Naive thymus-derived CD8-positive, alpha-beta T cell (primary cell): ENCODE data around the gene IL3. TPM values are rescaled to one million over a fixed set of nuclear protein-coding genes. Genes with fewer than 3 reads are reported as not detected.
"Not testable (repeated sequence)": the region's sequence is repeated elsewhere in the genome, so short reads cannot be mapped to it uniquely, and the experiment has no call there.

Source experiments
- ATAC-seq, 2 donors: fragments of 150-1000 bp; cut with Tn5 transposase in 1 of 2; sonication (Bioruptor Pico), chemical (Tn5 transposase) in 1 of 2; 1 replicate in 1 of 2; 2 replicates in 1 of 2; pipeline ENCODE4 v1.10.0; 2021; ENCODE audit warnings: mild to moderate bottlenecking in 2 of 2, moderate library complexity in 2 of 2
- POLR2A ChIA-PET: fragments of 350-600 bp; sonication (Branson Sonifier 250); formaldehyde crosslinking; loops from one replicate; lab custom pipeline; 2021; ENCODE audit warnings: antibody characterized with exemption; lab: Charles Lee
- DNase-seq, 10 donors: peaks; one replicate each; pipeline versions ENCODE4 v3.0.0 to v3.0.0-alpha.2; 2020 to 2022
- H3K27ac Mint-ChIP-seq, 10 donors: one replicate each; pipeline ENCODE4 v1.8.0; 2020 to 2022; ENCODE audit warnings: mild to moderate bottlenecking in 10 of 10, mixed read lengths in 10 of 10, moderate library complexity in 4 of 10, inconsistent platforms in 1 of 10
- H3K27me3 Mint-ChIP-seq, 5 donors: one replicate each; pipeline ENCODE4 v1.8.0; 2021 to 2022; ENCODE audit warnings: mixed read lengths in 5 of 5
- H3K36me3 Mint-ChIP-seq, 3 donors: one replicate each; pipeline ENCODE4 v1.8.0; 2020 to 2022; ENCODE audit warnings: mixed read lengths in 3 of 3, mild to moderate bottlenecking in 2 of 3, inconsistent platforms in 1 of 3
- H3K4me1 Mint-ChIP-seq, 4 donors: one replicate each; pipeline ENCODE4 v1.8.0; 2021 to 2022; ENCODE audit warnings: mixed read lengths in 4 of 4
- H3K4me3 Mint-ChIP-seq, 10 donors: one replicate each; pipeline ENCODE4 v1.8.0; 2020 to 2022; ENCODE audit warnings: mild to moderate bottlenecking in 10 of 10, mixed read lengths in 10 of 10, moderate library complexity in 6 of 10, inconsistent platforms in 1 of 10
- H3K9me3 Mint-ChIP-seq, 9 donors: one replicate each; pipeline ENCODE4 v1.8.0; 2020 to 2022; ENCODE audit warnings: mixed read lengths in 9 of 9, mild to moderate bottlenecking in 3 of 9, inconsistent platforms in 1 of 9, moderate library complexity in 1 of 9
- polyA plus RNA-seq, 3 donors: library from polyadenylated mRNA; unstranded; fragments of 300-500 nt; fragmentation: Illumina TruSeq; gene quantifications; one replicate each; pipeline ENCODE4 v1.2.3, GENCODE V29; 2021
- total RNA-seq, 8 experiments: library from RNA in 2 of 8; stranded (reverse) in 2 of 8; gene quantifications; one replicate each; pipeline ENCODE4 v1.2.3 and lab custom pipeline; 2021 to 2026

The IL3 gene
- total and polyA plus RNA-seq, 5 experiments from 2014 or later: not detected

DNA sequence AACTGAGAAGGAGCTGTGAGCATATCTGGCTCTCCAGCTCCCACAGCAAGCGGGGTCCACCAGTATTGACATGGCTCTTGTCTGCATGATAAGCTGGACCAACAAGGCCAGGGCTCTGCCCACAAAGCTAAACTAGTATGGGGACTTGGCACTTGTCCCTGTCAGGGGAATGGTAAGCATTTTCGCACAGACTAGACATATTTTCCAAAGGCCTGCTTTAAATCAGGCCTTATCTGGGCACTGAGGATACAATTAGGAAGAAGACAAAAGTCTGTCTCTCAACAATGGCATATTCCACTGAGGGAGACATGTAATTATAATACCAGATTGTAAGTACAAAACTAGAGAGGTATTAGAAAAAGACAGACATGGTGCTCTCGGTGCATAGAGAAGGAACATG lies 45.2 kb downstream of the IL3 start:
- Mint-ChIP-seq H3K9me3 (peaks cover 0 to 2% (median 0%) of the 10 kb centered on the region in 9 donors), H3K4me3 (no peak overlapping the region), H3K27ac (no peak overlapping the region), H3K27me3 (no peaks in the 10 kb centered on the region), H3K36me3 (peaks cover 0 to 2% (median 0%) of the 10 kb centered on the region in 3 donors), H3K4me1 (peaks cover 18 to 68% (median 43%) of the 10 kb centered on the region in 4 donors)
- DNase-seq (no peak), ATAC-seq (no peak)
- POLR2A ChIA-PET: no interaction called here

DNA sequence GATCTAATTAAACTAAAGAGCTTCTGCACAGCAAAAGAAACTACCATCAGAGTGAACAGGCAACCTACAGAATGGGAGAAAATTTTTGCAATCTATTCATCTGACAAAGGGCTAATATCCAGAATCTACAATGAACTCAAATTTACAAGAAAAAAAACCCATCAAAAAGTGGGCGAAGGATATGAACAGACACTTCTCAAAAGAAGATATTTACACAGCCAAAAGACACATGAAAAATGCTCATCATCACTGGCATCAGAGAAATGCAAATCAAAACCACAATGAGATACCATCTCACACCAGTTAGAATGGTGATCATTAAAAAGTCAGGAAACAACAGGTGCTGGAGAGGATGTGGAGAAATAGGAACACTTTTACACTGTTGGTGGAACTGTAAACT lies 48.0 kb downstream of the IL3 start:
- H3K27me3 Mint-ChIP-seq, H3K36me3 Mint-ChIP-seq, H3K9me3 Mint-ChIP-seq, H3K4me3 Mint-ChIP-seq, ATAC-seq, DNase-seq, POLR2A ChIA-PET, H3K27ac Mint-ChIP-seq: not testable (repeated sequence)
- H3K4me1 Mint-ChIP-seq: peaks cover 14 to 56% (median 27%) of the 10 kb centered on the region in 4 donors

DNA sequence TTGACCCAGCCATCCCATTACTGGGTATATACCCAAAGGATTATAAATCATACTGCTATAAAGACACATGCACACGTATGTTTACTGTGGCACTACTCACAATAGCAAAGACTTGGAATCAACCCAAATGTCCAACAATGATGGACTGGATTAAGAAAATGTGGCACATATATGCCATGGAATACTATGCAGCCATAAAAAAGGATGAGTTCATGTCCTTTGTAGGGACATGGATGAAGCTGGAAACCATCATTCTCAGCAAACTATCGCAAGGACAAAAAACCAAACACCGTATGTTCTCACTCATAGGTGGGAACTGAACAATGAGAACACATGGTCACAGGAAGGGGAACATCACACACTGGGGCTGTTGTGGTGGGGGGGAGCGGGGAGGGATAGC lies 48.5 kb downstream of the IL3 start:
- DNase-seq, H3K27me3 Mint-ChIP-seq, H3K4me3 Mint-ChIP-seq, H3K27ac Mint-ChIP-seq, POLR2A ChIA-PET, H3K36me3 Mint-ChIP-seq, ATAC-seq, H3K9me3 Mint-ChIP-seq: not testable (repeated sequence)
- peaks cover 9 to 54% (median 23%) of the 10 kb centered on the region in 4 donors for H3K4me1 Mint-ChIP-seq

DNA sequence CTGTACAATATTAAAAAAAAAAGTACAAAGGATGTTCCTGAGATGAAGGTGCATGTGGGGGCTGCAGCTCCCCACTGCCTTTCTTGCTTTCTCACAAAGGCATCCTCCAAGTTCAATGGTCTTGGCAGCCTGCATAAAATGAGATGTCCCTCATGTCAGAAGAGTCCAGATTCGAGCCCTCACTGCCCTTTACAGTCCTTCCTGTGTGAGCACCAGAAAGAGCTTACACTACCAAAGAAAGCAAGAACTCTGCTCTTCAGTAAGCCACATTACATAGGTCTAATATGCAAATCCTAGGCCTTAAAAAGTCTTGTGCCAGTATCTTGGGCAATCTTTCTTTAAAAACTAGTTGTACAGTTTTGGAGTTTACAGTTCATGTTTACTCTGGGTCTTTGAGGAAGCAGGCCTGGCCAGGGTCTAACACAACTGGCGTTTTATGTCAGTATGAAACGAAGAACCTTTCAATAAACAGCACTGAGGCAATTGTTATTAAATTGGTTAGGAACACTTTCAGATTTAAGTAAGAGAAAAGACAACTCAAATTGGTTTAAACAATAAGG lies 49.1 kb downstream of the IL3 start:
- peaks cover 8 to 54% (median 22%) of the 10 kb centered on the region in 4 donors for H3K4me1 Mint-ChIP-seq
- peaks cover 0 to 3% (median 2%) of the 10 kb centered on the region in 3 donors for H3K36me3 Mint-ChIP-seq
- ATAC-seq (no peak), DNase-seq (no peak)
- H3K27ac Mint-ChIP-seq: peak overlapping the region in 3 of 10 donors; percentile 14 to 77 (median 24)
- POLR2A ChIA-PET: no interaction called here
- peaks cover 0 to 8% (median 0%) of the 10 kb centered on the region in 9 donors for H3K9me3 Mint-ChIP-seq
- H3K27me3 Mint-ChIP-seq: no peaks in the 10 kb centered on the region
- no peak overlapping the region for H3K4me3 Mint-ChIP-seq

DNA sequence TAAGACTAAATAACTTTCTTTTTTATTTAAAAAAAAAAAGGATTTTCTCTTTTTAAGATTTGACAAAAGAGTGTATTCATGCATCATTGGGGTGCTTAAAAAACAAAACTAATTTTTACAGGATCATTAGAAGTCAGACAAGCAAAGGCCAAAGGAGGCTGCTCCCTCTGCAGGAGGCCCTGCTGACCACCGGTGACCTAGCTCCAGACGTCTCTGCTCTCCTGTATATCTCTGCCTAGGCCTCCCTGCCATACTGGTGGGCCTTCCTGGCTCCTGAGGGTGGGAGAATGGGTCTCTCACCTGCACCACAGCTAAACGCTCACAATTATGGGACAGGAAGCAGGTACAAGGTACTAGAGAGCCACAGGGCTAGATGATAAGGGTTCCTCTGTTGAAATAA lies 49.7 kb downstream of the IL3 start:
- Mint-ChIP-seq H3K4me3 (no peak overlapping the region), H3K36me3 (peaks cover 0 to 3% (median 2%) of the 10 kb centered on the region in 3 donors), H3K27ac (peak overlapping the region in 4 of 10 donors; percentile 20 to 61 (median 35)), H3K9me3 (peaks cover 0 to 8% (median 0%) of the 10 kb centered on the region in 9 donors), H3K27me3 (no peaks in the 10 kb centered on the region), H3K4me1 (peaks cover 9 to 53% (median 21%) of the 10 kb centered on the region in 4 donors)
- ATAC-seq: no peak
- POLR2A ChIA-PET: no interaction called here
- no peak for DNase-seq

DNA sequence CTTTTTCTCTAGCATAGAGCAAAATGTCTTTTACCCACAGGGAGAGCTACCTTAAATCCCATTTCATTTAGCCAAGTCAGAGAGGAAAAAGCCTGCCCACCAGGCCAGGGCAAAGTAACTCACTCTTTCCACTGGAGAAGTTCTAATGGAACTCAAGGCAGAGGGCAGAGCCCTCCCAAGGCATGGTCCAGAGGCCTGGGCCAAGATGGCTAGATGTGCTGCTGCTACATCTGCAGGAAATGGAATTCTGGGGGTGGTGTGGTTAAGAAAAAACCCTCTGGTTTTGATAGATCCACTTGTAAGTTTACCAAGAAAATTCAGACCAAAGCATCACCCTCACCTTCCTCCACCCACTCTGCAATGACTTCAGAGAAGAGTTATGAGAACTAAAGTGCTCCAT lies 50.5 kb downstream of the IL3 start:
- peaks cover 9 to 53% (median 21%) of the 10 kb centered on the region in 4 donors for H3K4me1 Mint-ChIP-seq
- peaks cover 0 to 8% (median 0%) of the 10 kb centered on the region in 9 donors for H3K9me3 Mint-ChIP-seq
- H3K36me3 Mint-ChIP-seq: peaks cover 0 to 3% (median 2%) of the 10 kb centered on the region in 3 donors
- ATAC-seq: no peak
- no peak for DNase-seq
- H3K4me3 Mint-ChIP-seq: no peak overlapping the region
- POLR2A ChIA-PET: no interaction called here
- no peaks in the 10 kb centered on the region for H3K27me3 Mint-ChIP-seq
- peak overlapping the region in 2 of 10 donors; percentile 12 to 47 for H3K27ac Mint-ChIP-seq

DNA sequence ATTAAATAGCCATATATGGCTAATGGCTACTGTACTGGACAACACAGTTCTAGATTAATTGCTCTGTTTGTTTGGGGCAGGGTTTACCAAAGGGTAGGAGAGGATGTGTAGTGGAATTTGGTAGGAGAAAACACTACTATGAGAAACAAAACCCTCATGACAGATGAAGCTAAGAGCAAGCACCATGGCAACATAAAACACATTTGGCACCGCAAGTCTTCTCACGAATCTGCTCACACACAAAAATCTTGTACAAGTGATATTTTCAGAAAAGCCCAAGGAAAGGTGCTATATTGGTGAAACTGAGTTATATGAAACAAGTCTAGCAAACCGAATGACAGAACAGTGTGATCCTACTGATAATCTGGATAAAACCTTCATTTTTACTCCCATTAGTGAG lies 51.7 kb downstream of the IL3 start:
- POLR2A ChIA-PET: no interaction called here
- peaks cover 9 to 59% (median 23%) of the 10 kb centered on the region in 4 donors for H3K4me1 Mint-ChIP-seq
- no peaks in the 10 kb centered on the region for H3K27me3 Mint-ChIP-seq
- H3K27ac Mint-ChIP-seq: peak overlapping the region in 2 of 10 donors; percentile 6 to 59
- DNase-seq (no peak), ATAC-seq (no peak)
- peaks cover 0 to 3% (median 2%) of the 10 kb centered on the region in 3 donors for H3K36me3 Mint-ChIP-seq
- no peak overlapping the region for H3K4me3 Mint-ChIP-seq
- H3K9me3 Mint-ChIP-seq: peaks cover 0 to 8% (median 0%) of the 10 kb centered on the region in 9 donors

Other genes starting within 250 kb of the IL3 start
- gene MEIKIN, start 115.0 kb upstream of the IL3 start, total RNA-seq: 1 to 10 TPM; 2.7 to 2.8 TPM
- not detected for gene MEIKIN, start 115.0 kb upstream of the IL3 start, polyA plus RNA-seq
- 10 to 100 TPM; 40.0 to 41.8 TPM for gene ACSL6, start 49.0 kb upstream of the IL3 start, total RNA-seq
- gene ACSL6, start 49.0 kb upstream of the IL3 start, polyA plus RNA-seq: 10 to 100 TPM; 11.4 to 16.5 (median 14.0) TPM
- not detected for gene CSF2, start 13.1 kb downstream of the IL3 start, total RNA-seq
- gene CSF2, start 13.1 kb downstream of the IL3 start, polyA plus RNA-seq: not detected
- not detected for gene P4HA2, start 167.2 kb downstream of the IL3 start, total RNA-seq
- 1 to 10 TPM in 1 of 3 donors, not detected in 2; 1.2 TPM for gene P4HA2, start 167.2 kb downstream of the IL3 start, polyA plus RNA-seq
- gene PDLIM4, start 197.0 kb downstream of the IL3 start, total RNA-seq: not detected
- not detected for gene PDLIM4, start 197.0 kb downstream of the IL3 start, polyA plus RNA-seq
- not detected for gene SLC22A4, start 233.7 kb downstream of the IL3 start, total RNA-seq
- not detected for gene SLC22A4, start 233.7 kb downstream of the IL3 start, polyA plus RNA-seq